PFSK-1 (cell line): ENCODE results near the gene AP4B1.

Experiments used
- POLR2AphosphoS5 ChIP-seq: IDR thresholded peaks from 2 replicates; pipeline ENCODE4 v1.6.1; 2012; ENCODE audit warnings: low read depth, mild to moderate bottlenecking, control low read depth, low read length, moderate library complexity
- REST ChIP-seq, 2 experiments: IDR thresholded peaks; 2 replicates each; pipeline versions ENCODE4 v1.6.1 to v1.8.0; 2011 to 2012; ENCODE audit warnings: low read depth in 2 of 2, low read length in 2 of 2, control low read depth in 1 of 2, inconsistent platforms in 1 of 2, mild to moderate bottlenecking in 1 of 2, moderate library complexity in 1 of 2; ENCODE audit not compliant: insufficient read depth in 1 of 2

- TF ChIP-seq REST (IDR thresholded peaks at IDR 0.05; ENCODE audit: insufficient read depth in 1 of 2, low read depth in 2 of 2, low read length in 2 of 2) (no peak), POLR2AphosphoS5 (no peak)
These were observed 48.8 kb downstream of the AP4B1 start for GRCh38 chr1:113855630-113856400.
